AG04449 (cell line): ENCODE data around the gene ANXA1.
"Not testable (repeated sequence)": the region's sequence is repeated elsewhere in the genome, so short reads cannot be mapped to it uniquely, and the experiment has no call there.

Source experiments
- CTCF ChIA-PET: fragments of 350-600 bp; formaldehyde crosslinking; extraction: SDS; loops from one replicate; lab custom pipeline; 2021; ENCODE audit warnings: antibody characterized with exemption; lab: Yijun Ruan, JAX
- POLR2A ChIA-PET: fragments of 400-600, 350-600 bp; formaldehyde crosslinking; extraction: SDS; loops from one replicate; lab custom pipeline; 2020; ENCODE audit warnings: antibody characterized with exemption, inconsistent platforms; lab: Yijun Ruan, JAX
- DNase-seq: peaks from one replicate; pipeline ENCODE4 v3.0.0-alpha.2; 2010; ENCODE audit warnings: low read depth, low spot score
- H3K4me3 ChIP-seq: 2 replicates; pipeline ENCODE4 v1.5.1; 2011; ENCODE audit warnings: low read depth, mild to moderate bottlenecking, control low read depth, low read length
- CTCF ChIP-seq: IDR thresholded peaks from one replicate; pipeline ENCODE4 v1.5.1; 2011; ENCODE audit warnings: mild to moderate bottlenecking, moderate library complexity, low read length, control low read depth, inconsistent platforms; ENCODE audit not compliant: insufficient read depth; ENCODE audit errors: missing control alignments

ANXA1 gene

GRCh38 chr9:73178044-73178443 is 26.4 kb downstream of the ANXA1 start:
- POLR2A ChIA-PET: no interaction called here
- no peak overlapping the region for H3K4me3 ChIP-seq
- TF ChIP-seq CTCF: no peak
- CTCF ChIA-PET: interaction anchor here (1.0 to 9.0 kb wide), 3 partner anchors 68 to 156 kb away, joined by 3 to 193 read pairs (median 4); no protein-coding TSS in a partner anchor
- no peak for DNase-seq

DNA sequence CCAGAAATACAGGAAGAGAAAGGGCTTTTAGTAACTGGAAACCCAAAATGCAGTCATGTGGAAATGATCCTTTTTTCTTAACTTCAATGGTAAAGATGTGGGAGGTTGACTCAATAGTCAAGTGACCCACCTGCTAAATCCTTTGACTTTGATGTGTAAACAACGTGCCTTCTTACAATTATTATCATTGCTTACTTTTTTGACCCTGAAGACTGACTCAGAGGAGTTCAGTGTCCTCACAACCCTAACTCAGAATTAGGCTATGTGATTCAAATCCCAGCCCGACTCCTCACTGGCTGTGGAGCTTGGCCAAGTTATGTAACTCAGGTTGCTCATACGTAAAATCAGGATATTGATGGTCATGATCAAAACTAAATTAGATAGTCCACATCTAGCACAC is 27.9 kb downstream of the ANXA1 start:
- DNase-seq: no peak
- no peak overlapping the region for H3K4me3 ChIP-seq
- TF ChIP-seq CTCF: no peak
- ChIA-PET POLR2A (interaction anchor here (1.0 to 1.1 kb wide), 2 partner anchors 9 to 27 kb away, joined by 3 to 4 read pairs; no protein-coding TSS in a partner anchor), CTCF (interaction anchor here (0.7 to 9.0 kb wide), 8 partner anchors 65 to 323 kb away, joined by 3 to 193 read pairs (median 4); no protein-coding TSS in a partner anchor)

DNA sequence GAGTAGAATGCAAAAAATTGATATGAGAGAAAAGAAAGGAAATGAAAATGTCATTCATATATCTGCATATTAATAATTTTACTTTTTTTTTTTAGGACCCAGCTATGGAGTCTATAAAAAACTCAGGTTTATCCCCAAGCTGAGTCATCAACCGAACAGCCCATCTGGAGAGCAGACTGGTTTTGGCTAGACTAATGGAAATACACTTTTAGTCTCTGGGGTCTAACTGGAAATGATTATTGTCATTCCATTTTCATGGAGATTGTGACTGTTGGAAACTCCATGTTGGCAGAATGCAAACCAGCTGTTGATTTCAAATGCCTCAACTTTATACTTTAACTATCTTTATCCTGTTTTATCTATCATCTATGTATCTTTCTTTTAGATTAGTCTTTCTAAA is 28.7 kb downstream of the ANXA1 start:
- CTCF ChIA-PET: interaction anchor here (0.9 to 9.0 kb wide), 7 partner anchors 70 to 323 kb away, joined by 3 to 193 read pairs (median 5); no protein-coding TSS in a partner anchor
- TF ChIP-seq CTCF: no peak
- H3K4me3 ChIP-seq: no peak overlapping the region
- peak; percentile 23 for DNase-seq
- POLR2A ChIA-PET: interaction anchor here (0.7 to 1.1 kb wide), 3 partner anchors 10 to 73 kb away, joined by 3 to 4 read pairs (median 4); no protein-coding TSS in a partner anchor

DNA sequence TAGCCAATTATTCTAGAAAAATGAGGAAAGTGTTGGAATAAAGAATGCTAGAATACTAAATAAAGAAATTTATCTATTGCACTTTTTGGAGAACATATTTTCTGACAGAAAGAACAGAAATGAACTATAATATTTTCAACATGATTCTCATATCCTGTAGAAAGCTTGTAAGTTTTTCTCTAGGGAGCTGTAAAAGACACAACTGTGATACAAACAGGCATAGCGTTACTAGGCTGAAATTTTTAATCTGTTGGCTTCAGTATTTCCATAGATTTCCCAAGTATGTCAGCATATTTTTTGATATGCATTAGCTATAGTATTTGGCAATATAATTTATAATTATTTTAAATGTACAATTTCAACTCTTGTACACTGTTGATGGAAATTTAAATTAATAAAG is 31.3 kb downstream of the ANXA1 start:
- no peak for TF ChIP-seq CTCF
- H3K4me3 ChIP-seq: no peak overlapping the region
- no peak for DNase-seq
- ChIA-PET CTCF (interaction anchor here (0.7 to 9.0 kb wide), 20 partner anchors 11 to 326 kb away, joined by 3 to 193 read pairs (median 5); partner anchors contain the start of gene ANXA1), POLR2A (no interaction called here)

DNA sequence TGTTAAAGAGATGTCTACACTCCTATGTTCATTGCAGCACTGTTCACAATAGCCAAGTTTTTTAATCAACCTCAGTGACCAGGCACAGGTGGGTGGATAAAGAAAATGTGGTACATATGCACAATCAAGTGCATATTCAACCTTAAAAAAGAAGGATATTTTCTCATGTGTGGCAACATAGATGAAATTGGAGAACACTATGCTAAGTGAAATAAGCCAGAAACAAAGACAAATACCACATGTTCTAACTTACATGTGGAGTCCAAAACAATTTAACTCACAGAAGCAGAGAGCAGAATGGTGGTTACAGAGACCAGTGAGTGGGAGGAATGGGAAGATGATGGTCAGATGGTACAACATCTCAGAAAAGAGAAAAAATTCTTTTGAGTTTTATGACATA is 31.8 kb downstream of the ANXA1 start:
- ChIA-PET CTCF (interaction anchor here (0.7 to 9.0 kb wide), 20 partner anchors 11 to 326 kb away, joined by 3 to 193 read pairs (median 5); partner anchors contain the start of gene ANXA1), POLR2A (no interaction called here)
- H3K4me3 ChIP-seq: no peak overlapping the region
- TF ChIP-seq CTCF: no peak
- DNase-seq: no peak

- TF ChIP-seq CTCF: no peak
Observed at GRCh38 chr9:73183917-73184861, 32.5 kb downstream of the ANXA1 start.

DNA sequence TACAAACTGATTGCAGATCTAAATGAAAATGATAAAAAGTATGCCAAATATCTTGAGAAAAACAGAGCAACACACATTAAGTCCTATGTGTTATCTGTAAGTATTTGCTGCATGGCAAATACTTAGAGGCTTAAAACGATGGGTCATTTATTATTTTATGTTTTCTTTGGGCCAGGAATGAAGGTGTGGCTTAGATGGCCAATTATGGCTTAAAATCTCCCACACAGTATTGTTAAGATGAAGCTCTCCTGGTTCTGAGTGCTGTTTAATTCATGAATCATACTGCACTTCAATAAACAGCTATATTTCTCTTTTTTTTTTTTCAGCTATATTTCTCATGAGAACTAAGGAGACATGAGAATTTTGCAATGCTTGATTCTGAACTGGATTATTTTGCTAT is 39.4 kb downstream of the ANXA1 start:
- H3K4me3 ChIP-seq, CTCF ChIA-PET, DNase-seq, POLR2A ChIA-PET: not testable (repeated sequence)

More at GRCh38 chr9:73183917-73184861, 32.5 kb downstream of the ANXA1 start:
- no peak overlapping the region for H3K4me3 ChIP-seq
- DNase-seq: no peak
- ChIA-PET CTCF (interaction anchor here (0.7 to 9.0 kb wide), 19 partner anchors 12 to 327 kb away, joined by 3 to 193 read pairs (median 5); partner anchors contain the start of gene ANXA1), POLR2A (no interaction called here)
